PC-9 (cell line): ENCODE data around the gene AMMECR1.

Experiments
- EZH2 ChIP-seq: fragments of 200-600 bp; sonication (generic); IDR thresholded peaks from 2 replicates; pipeline ENCODE4 v1.8.0; 2017; ENCODE audit warnings: antibody characterized with exemption, low read depth
- TF ChIP-seq, protein P1 (sequence below): fragments of 200-600 bp; sonication (generic); conservative IDR thresholded peaks from 2 replicates; pipeline ENCODE4 v1.6.1; 2017; ENCODE audit warnings: mixed run types, antibody characterized with exemption, mild to moderate bottlenecking, moderate library complexity

DNA sequence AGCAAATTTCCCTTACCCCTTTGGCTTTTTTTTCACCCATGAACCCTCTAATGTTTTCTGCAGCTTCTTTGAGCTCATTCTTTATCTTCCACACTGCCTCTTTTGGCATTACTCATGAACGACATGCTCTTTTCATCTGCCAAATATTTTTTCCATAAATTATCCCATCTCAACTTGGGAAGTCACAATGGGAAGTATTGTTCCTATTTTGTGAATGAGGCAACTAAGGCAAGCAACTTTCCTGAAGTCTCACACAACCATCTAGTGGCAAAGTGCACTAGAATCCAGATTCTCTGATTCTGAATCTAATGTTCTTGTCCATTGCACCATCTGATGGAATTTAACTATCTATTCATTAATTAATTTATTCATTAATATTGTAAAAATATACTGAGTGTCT, 41.4 kb upstream of the AMMECR1 start:
- TF ChIP-seq, protein P1, sequence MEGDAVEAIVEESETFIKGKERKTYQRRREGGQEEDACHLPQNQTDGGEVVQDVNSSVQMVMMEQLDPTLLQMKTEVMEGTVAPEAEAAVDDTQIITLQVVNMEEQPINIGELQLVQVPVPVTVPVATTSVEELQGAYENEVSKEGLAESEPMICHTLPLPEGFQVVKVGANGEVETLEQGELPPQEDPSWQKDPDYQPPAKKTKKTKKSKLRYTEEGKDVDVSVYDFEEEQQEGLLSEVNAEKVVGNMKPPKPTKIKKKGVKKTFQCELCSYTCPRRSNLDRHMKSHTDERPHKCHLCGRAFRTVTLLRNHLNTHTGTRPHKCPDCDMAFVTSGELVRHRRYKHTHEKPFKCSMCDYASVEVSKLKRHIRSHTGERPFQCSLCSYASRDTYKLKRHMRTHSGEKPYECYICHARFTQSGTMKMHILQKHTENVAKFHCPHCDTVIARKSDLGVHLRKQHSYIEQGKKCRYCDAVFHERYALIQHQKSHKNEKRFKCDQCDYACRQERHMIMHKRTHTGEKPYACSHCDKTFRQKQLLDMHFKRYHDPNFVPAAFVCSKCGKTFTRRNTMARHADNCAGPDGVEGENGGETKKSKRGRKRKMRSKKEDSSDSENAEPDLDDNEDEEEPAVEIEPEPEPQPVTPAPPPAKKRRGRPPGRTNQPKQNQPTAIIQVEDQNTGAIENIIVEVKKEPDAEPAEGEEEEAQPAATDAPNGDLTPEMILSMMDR: no peak
- no peak for TF ChIP-seq EZH2
